Epidermal melanocyte (primary cell): ENCODE measurements around the gene SLC11A1.
A peak's percentile ranks its signal among the peaks of the same experiment; 100 is the strongest.

Experiments used
- DNase-seq: peaks from one replicate; pipeline ENCODE4 v3.0.0; 2011; ENCODE audit warnings: low spot score; ENCODE audit not compliant: insufficient read length

The SLC11A1 gene

GRCh38 chr2:218366621-218367414 lies 15.3 kb upstream of the SLC11A1 start:
- no peak for DNase-seq

- peak; percentile 90 for DNase-seq
These were observed 14.5 kb upstream of the SLC11A1 start for GRCh38 chr2:218367415-218368149.

GRCh38 chr2:218368150-218368528 lies 13.9 kb upstream of the SLC11A1 start:
- DNase-seq, result no peak

GRCh38 chr2:218368621-218369153 lies 13.4 kb upstream of the SLC11A1 start:
- DNase-seq, result no peak

GRCh38 chr2:218369330-218369729 lies 12.7 kb upstream of the SLC11A1 start:
- no peak for DNase-seq

GRCh38 chr2:218370410-218371063 lies 11.5 kb upstream of the SLC11A1 start:
- no peak for DNase-seq

- no peak for DNase-seq
These were observed 10.1 kb upstream of the SLC11A1 start for GRCh38 chr2:218371983-218372350.

- DNase-seq, result no peak
These were observed 7.3 kb upstream of the SLC11A1 start for GRCh38 chr2:218374795-218375194.

GRCh38 chr2:218375212-218375611 lies 6.9 kb upstream of the SLC11A1 start:
- DNase-seq, result no peak

- no peak for DNase-seq
These were observed 4.0 kb upstream of the SLC11A1 start for GRCh38 chr2:218378053-218378452.

- no peak for DNase-seq
These were observed 712 bp downstream of the SLC11A1 start for GRCh38 chr2:218382785-218383184.

GRCh38 chr2:218383892-218384519 lies 1.9 kb downstream of the SLC11A1 start:
- no peak for DNase-seq

- no peak for DNase-seq
These were observed 2.9 kb downstream of the SLC11A1 start for GRCh38 chr2:218384975-218385374.

GRCh38 chr2:218386505-218387368 lies 4.7 kb downstream of the SLC11A1 start:
- DNase-seq, result no peak

- DNase-seq, result no peak
These were observed 5.5 kb downstream of the SLC11A1 start for GRCh38 chr2:218387369-218388194.

GRCh38 chr2:218389333-218390150 lies 7.5 kb downstream of the SLC11A1 start:
- no peak for DNase-seq

- DNase-seq, result no peak
These were observed 9.1 kb downstream of the SLC11A1 start for GRCh38 chr2:218391202-218391601.

GRCh38 chr2:218392459-218392858 lies 10.4 kb downstream of the SLC11A1 start:
- peak; percentile 7 for DNase-seq
